ENCODE measurements around the gene BEST1. TPM values are rescaled to one million over a fixed set of nuclear protein-coding genes. Genes with fewer than 3 reads are reported as not detected.
A peak's percentile ranks its signal among the peaks of the same experiment; 100 is the strongest.

The BEST1 gene
- total and polyA plus RNA-seq, 2 of the 13 experiments (the other 11 are each of a cell fraction or from before 2014, with no cell fraction given) = 0.09 to 0.65 TPM

DNA sequence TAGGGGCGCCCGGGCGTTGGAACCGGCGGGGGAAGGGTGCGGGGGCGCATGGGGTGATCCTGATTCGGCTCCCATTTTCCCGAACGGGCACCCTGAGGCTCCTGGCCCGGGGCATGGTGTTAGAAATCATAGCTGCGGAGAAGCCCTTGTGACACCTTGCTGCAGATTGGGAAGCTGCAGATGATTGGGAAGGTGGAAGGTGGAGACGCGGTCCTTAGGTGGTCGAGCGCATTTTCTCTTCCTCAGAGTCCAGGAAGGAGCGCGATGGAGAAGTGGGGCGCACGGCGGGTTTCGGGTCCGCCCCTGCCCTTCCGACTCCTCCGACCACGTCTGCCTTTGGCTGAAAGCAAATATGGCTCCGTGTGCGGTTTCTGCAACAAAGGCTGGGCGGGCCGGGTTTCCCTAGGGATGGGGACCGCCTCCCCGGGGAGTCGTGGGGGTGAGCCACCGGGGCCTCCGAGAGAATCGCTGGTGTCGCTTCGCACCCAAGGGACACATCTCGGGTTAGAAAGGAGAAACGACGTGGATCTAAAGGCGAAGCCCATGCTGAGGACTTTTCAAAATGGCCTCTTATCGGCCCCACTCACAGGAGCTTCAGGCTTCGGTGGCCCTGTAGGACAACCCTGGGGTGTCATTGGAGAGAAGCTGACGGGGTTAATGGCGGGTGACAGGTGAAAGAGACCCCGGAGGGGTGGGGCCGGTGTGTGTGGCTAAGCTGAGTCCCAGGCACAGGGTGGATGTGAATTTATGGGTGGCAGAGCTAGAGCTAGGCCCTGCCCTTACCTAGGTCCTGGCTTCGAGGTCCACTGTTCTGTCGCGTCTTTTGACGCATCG is 18.0 kb downstream of the BEST1 start (continued):
- TF ChIP-seq ZNF207 (IDR thresholded peaks at IDR 0.05; ENCODE audit: borderline replicate concordance) (no peak), KLF9 (CRISPR knock-in tag; IDR thresholded peaks at IDR 0.05; ENCODE audit: low read depth) (no peak), JUN (CRISPR knock-in tag; IDR thresholded peaks at IDR 0.05) (no peak), ZBTB43 (CRISPR knock-in tag; conservative IDR thresholded peaks at IDR 0.05) (no peak), ZNF672 (CRISPR knock-in tag; IDR thresholded peaks at IDR 0.05) (0 out of 2 replicates have a peak, but pooled peaks have one; percentile 15), CENPBD1 (CRISPR knock-in tag; IDR thresholded peaks at IDR 0.05; ENCODE audit: borderline replicate concordance, low read depth) (no peak), TAF1 (CRISPR knock-in tag; IDR thresholded peaks at IDR 0.05) (no peak), FOSL2 (CRISPR knock-in tag; IDR thresholded peaks at IDR 0.05) (no peak), ESRRA (CRISPR knock-in tag; IDR thresholded peaks at IDR 0.05; ENCODE audit: low read depth) (peak; percentile 36; the same call in 1 of the 2 replicates), CHD4 (IDR thresholded peaks at IDR 0.05; ENCODE audit: borderline replicate concordance, low read length) (no peak), ZNF7 (CRISPR knock-in tag; IDR thresholded peaks at IDR 0.05) (no peak), SSRP1 (CRISPR knock-in tag; IDR thresholded peaks at IDR 0.05) (no peak), ZNF724P (CRISPR knock-in tag; IDR thresholded peaks at IDR 0.05; ENCODE audit: borderline replicate concordance) (no peak), ZNF615 (CRISPR knock-in tag; IDR thresholded peaks at IDR 0.05; ENCODE audit: borderline replicate concordance) (no peak; the same call in 1 of the 2 replicates), KLF13 (CRISPR knock-in tag; IDR thresholded peaks at IDR 0.05) (no peak), HNRNPLL (IDR thresholded peaks at IDR 0.05; ENCODE audit: low read depth, low read length, poor library complexity, severe bottlenecking) (no peak), JDP2 (CRISPR knock-in tag; IDR thresholded peaks at IDR 0.05; ENCODE audit: borderline replicate concordance) (0 out of 2 replicates have a peak, but pooled peaks have one; percentile 11), ZNF564 (CRISPR knock-in tag; IDR thresholded peaks at IDR 0.05) (no peak), ZNF577 (CRISPR knock-in tag; IDR thresholded peaks at IDR 0.05; ENCODE audit: borderline replicate concordance, low read depth) (no peak), ZBTB38 (CRISPR knock-in tag; IDR thresholded peaks at IDR 0.05) (no peak), ZNF558 (CRISPR knock-in tag; IDR thresholded peaks at IDR 0.05; ENCODE audit: borderline replicate concordance) (no peak), PAF1 (CRISPR knock-in tag; IDR thresholded peaks at IDR 0.05) (no peak), ELK4 (CRISPR knock-in tag; IDR thresholded peaks at IDR 0.05; ENCODE audit: borderline replicate concordance) (no peak), SOX13 (IDR thresholded peaks at IDR 0.05) (no peak), SOX13 (CRISPR knock-in tag; conservative IDR thresholded peaks at IDR 0.05 in 1 of 2, IDR thresholded peaks at IDR 0.05 in 1 of 2) (no peak)
- TF ChIP-seq, protein P1, sequence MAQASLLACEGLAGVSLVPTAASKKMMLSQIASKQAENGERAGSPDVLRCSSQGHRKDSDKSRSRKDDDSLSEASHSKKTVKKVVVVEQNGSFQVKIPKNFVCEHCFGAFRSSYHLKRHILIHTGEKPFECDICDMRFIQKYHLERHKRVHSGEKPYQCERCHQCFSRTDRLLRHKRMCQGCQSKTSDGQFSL (CRISPR knock-in tag; IDR thresholded peaks at IDR 0.05) = no peak
- TF ChIP-seq, protein P2, sequence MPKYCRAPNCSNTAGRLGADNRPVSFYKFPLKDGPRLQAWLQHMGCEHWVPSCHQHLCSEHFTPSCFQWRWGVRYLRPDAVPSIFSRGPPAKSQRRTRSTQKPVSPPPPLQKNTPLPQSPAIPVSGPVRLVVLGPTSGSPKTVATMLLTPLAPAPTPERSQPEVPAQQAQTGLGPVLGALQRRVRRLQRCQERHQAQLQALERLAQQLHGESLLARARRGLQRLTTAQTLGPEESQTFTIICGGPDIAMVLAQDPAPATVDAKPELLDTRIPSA (CRISPR knock-in tag; IDR thresholded peaks at IDR 0.05; ENCODE audit: borderline replicate concordance) = 0 out of 2 replicates have a peak, but pooled peaks have one; percentile 18
